Stimulated activated CD4-positive, alpha-beta T cell treated with anti-CD3 and anti-CD28 coated beads, Interleukin-2, amount 100 ng/mL, for 48 hours (primary cell): ENCODE data around the gene GDF9.
A peak's percentile ranks its signal among the peaks of the same experiment; 100 is the strongest.

Experiments
- DNase-seq, 2 donors: peaks; one replicate each; pipeline ENCODE4 v3.0.0-alpha.2; 2020

GDF9 gene

GRCh38 chr5:132834057-132834456 lies 32.2 kb downstream of the GDF9 start:
- DNase-seq, result no peak

GRCh38 chr5:132832612-132833011 lies 33.7 kb downstream of the GDF9 start:
- no peak for DNase-seq

GRCh38 chr5:132831095-132831860 lies 35.0 kb downstream of the GDF9 start:
- no peak for DNase-seq

- no peak for DNase-seq
Observed at GRCh38 chr5:132830436-132831094, 35.7 kb downstream of the GDF9 start, which contains the start of gene SHROOM1. SHROOM1 (minus strand) TSS chr5:132830647; CDS start chr5:132826140, 4,507 bp downstream.

- peak; percentile 63 to 65 for DNase-seq
Observed at GRCh38 chr5:132829742-132830435, 36.4 kb downstream of the GDF9 start.

- DNase-seq, result no peak
Observed at GRCh38 chr5:132828846-132829494, 37.3 kb downstream of the GDF9 start.

GRCh38 chr5:132827943-132828673 lies 38.2 kb downstream of the GDF9 start:
- no peak for DNase-seq

- DNase-seq, result no peak
Observed at GRCh38 chr5:132826424-132827082, 39.7 kb downstream of the GDF9 start.

GRCh38 chr5:132825834-132826391 lies 40.4 kb downstream of the GDF9 start:
- no peak for DNase-seq

- DNase-seq, result no peak
Observed at GRCh38 chr5:132825033-132825833, 41.0 kb downstream of the GDF9 start.

- DNase-seq, result no peak
Observed at GRCh38 chr5:132824426-132824825, 41.8 kb downstream of the GDF9 start.

- no peak for DNase-seq
Observed at GRCh38 chr5:132823481-132824050, 42.7 kb downstream of the GDF9 start.

GRCh38 chr5:132822650-132823480 lies 43.4 kb downstream of the GDF9 start:
- no peak for DNase-seq

- DNase-seq, result no peak
Observed at GRCh38 chr5:132821791-132822190, 44.5 kb downstream of the GDF9 start.

- DNase-seq, result no peak
Observed at GRCh38 chr5:132821350-132821749, 44.9 kb downstream of the GDF9 start.

GRCh38 chr5:132820162-132820754 lies 46.0 kb downstream of the GDF9 start:
- DNase-seq, result peak; percentile 94 to 97

- DNase-seq, result no peak
Observed at GRCh38 chr5:132819468-132819867, 46.8 kb downstream of the GDF9 start.

GRCh38 chr5:132817011-132817410 lies 49.3 kb downstream of the GDF9 start:
- DNase-seq, result no peak

GRCh38 chr5:132816554-132816953 lies 49.7 kb downstream of the GDF9 start:
- no peak for DNase-seq
